Prostate gland (tissue), 2 donors: ENCODE results near the gene ISOC1. TPM values are rescaled to one million over a fixed set of nuclear protein-coding genes. Genes with fewer than 3 reads are reported as not detected.

Experiments
- DNase-seq: peaks from one replicate; pipeline ENCODE4 v3.0.0-alpha.2; 2019; ENCODE audit warnings: low spot score
- H3K27ac ChIP-seq, 2 donors: fragments of 200-600 bp; sonication (generic); 2 replicates each; pipeline ENCODE4 v1.5.1; 2017 to 2019
- H3K27me3 ChIP-seq: fragments of 200-600 bp; sonication (generic); replicated peaks from 2 replicates; pipeline ENCODE4 v1.5.1; 2019; ENCODE audit not compliant: insufficient read depth
- H3K36me3 ChIP-seq, 2 donors: fragments of 200-600 bp; sonication (generic); 1 replicate in 1 of 2; 2 replicates in 1 of 2; pipeline versions ENCODE4 v1.5.1 to v1.8.1; 2017 to 2019
- H3K4me1 ChIP-seq: fragments of 200-600 bp; sonication (generic); replicated peaks from 2 replicates; pipeline ENCODE4 v1.5.1; 2019
- H3K4me3 ChIP-seq, 2 donors: fragments of 200-600 bp; sonication (generic); 2 replicates each; pipeline ENCODE4 v1.5.1; 2017 to 2019
- H3K9me3 ChIP-seq: fragments of 200-600 bp; sonication (generic); 2 replicates; pipeline ENCODE4 v1.5.1; 2017
- POLR2A ChIP-seq: fragments of 450-650 bp; IDR thresholded peaks from one replicate; pipeline ENCODE4 v1.6.1; 2016; ENCODE audit warnings: antibody characterized with exemption, mild to moderate bottlenecking
- POLR2AphosphoS5 ChIP-seq: sonication (generic); formaldehyde crosslinking; IDR thresholded peaks from one replicate; pipeline ENCODE4 v1.6.1; 2017; ENCODE audit warnings: antibody characterized with exemption
- WGBS: methylation state at CpG from one replicate; pipeline ENCODE4 v1.1.5; 2018; 5-methylcytosine and 5-hydroxymethylcytosine counted together
- intact Hi-C: fragments of 100-400 bp; cut with DNase I; formaldehyde crosslinking; loops from one replicate; pipeline ENCODE4 v1.14.2; 2022
- total RNA-seq, 2 donors: library from RNA; depleted of rRNA; stranded (reverse); fragments of >200 nt; gene quantifications; one replicate each; pipeline ENCODE4 v1.1.0, GENCODE V29; 2016
- TF ChIP-seq, protein P1 (sequence below), 4 experiments: fragments of 200-600 bp in 2 of 4; fragments of 450-650 bp in 2 of 4; sonication (generic) in 2 of 4; IDR thresholded peaks; 1 replicate in 3 of 4; 2 replicates in 1 of 4; pipeline ENCODE4 v1.5.1; 2016 to 2019; ENCODE audit warnings: antibody characterized with exemption in 4 of 4, mild to moderate bottlenecking in 2 of 4, moderate library complexity in 2 of 4

The ISOC1 gene
- total RNA-seq = 10 to 100 TPM; 31.1 to 48.1 TPM

DNA sequence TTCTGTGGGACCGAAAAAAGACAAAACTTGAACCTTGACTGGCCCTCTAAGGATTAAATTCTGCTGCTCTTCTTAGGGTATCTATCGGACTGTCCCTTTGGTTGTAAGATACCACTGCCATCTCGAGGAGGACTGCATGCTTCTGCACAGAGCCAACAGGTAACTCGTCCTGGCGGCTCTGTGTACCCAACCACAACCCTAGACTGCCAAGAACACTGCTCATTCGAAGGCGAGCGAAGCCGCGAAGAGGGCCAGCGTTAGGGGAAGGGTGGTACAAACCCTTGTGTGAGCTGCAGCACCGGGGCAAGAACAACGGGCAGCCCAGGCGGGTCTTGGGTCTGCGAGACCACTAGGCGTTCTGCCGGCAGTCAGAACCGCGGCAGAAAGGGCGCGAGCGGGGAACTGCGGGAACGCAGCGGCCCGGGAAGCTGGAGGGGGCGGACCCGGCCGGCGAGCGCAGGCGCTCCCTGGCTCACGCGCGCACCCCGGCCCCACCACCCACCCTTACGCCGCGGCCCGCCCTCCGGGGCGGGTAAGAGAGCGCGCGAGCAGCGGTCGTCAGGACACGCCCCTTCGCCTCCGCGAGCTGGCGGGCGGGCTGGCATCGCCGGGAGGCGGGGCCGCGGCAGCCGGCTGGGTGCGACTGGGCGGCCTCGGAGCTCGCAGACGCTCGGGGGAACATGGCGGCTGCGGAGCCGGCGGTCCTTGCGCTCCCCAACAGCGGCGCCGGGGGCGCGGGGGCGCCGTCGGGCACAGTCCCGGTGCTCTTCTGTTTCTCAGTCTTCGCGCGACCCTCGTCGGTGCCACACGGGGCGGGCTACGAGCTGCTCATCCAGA, at the start of gene ISOC1:
TSS of gene ISOC1 (plus strand) at position 663 of the 837 bp plus-strand sequence. CDS start at position 681, 18 bp downstream.
- H3K4me3 ChIP-seq = peak within 1 kb of the TSS; percentile 80 to 86
- intact Hi-C loops = no loop called here
- no peaks in the 10 kb centered on the region for H3K36me3 ChIP-seq
- TF ChIP-seq POLR2AphosphoS5 = peak; percentile 47
- TF ChIP-seq, protein P1, sequence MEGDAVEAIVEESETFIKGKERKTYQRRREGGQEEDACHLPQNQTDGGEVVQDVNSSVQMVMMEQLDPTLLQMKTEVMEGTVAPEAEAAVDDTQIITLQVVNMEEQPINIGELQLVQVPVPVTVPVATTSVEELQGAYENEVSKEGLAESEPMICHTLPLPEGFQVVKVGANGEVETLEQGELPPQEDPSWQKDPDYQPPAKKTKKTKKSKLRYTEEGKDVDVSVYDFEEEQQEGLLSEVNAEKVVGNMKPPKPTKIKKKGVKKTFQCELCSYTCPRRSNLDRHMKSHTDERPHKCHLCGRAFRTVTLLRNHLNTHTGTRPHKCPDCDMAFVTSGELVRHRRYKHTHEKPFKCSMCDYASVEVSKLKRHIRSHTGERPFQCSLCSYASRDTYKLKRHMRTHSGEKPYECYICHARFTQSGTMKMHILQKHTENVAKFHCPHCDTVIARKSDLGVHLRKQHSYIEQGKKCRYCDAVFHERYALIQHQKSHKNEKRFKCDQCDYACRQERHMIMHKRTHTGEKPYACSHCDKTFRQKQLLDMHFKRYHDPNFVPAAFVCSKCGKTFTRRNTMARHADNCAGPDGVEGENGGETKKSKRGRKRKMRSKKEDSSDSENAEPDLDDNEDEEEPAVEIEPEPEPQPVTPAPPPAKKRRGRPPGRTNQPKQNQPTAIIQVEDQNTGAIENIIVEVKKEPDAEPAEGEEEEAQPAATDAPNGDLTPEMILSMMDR (IDR thresholded peaks at IDR 0.05) = peak in 1 of 4 experiments; percentile 37
- TF ChIP-seq POLR2A = peak; percentile 90
- WGBS = under 1% methylated on average over 60 of the region's 87 CpGs
- peak; percentile 91 for DNase-seq
- H3K4me1 ChIP-seq = no peaks in the 10 kb centered on the region
- no peaks in the 10 kb centered on the region for H3K9me3 ChIP-seq
- H3K27me3 ChIP-seq = no peaks in the 10 kb centered on the region
- H3K27ac ChIP-seq = peak within 1 kb of the TSS; percentile 88 to 89

DNA sequence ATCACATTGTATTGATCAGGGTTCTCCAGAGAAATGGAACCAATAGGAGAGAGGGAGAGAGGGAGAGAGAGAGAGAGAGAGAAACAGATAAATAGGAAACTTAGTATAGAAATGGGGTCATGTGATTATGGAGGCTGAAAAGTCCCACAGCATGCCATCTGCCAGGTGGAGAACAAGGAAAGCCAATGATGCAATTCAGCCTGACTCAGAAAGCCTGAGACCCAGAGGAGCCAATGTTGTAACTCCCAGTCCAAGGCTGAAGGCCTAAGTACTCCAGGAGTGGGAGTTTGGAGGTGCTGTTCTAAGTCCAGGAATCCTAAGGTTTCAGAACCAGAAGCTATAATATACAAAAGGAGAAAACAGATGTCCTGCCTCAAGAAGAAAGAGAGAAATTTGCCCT, 48.4 kb upstream of the ISOC1 start:
- H3K27ac ChIP-seq = no peak overlapping the region
- H3K4me3 ChIP-seq = no peak overlapping the region
- no peaks in the 10 kb centered on the region for H3K27me3 ChIP-seq
- intact Hi-C loops = no loop called here
- DNase-seq = no peak
- H3K36me3 ChIP-seq = no peaks in the 10 kb centered on the region
- H3K4me1 ChIP-seq = no peaks in the 10 kb centered on the region
- no peak for TF ChIP-seq POLR2A
- no peak for TF ChIP-seq POLR2AphosphoS5
- no peaks in the 10 kb centered on the region for H3K9me3 ChIP-seq

DNA sequence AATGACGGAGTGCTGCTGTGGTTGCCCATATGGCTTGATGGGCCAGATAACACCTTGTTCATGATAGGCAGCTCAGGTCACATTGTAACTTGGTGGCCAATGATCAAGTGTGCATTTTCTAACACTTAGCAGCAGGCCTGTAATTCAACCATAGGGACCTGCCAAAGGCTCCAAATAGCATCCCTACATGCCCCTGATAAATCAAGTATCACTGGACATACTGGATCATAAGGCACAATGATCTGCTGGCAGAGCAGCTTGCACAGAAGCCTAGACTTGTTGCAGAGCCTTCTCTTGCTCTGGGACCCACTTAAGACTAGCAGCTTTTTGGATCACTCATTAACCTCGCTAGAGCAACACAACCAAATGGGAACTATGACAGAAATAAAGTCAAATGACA, 46.0 kb upstream of the ISOC1 start:
- no peak overlapping the region for H3K27ac ChIP-seq
- no peaks in the 10 kb centered on the region for H3K9me3 ChIP-seq
- 43% methylated on average over 2 of the region's 2 CpGs for WGBS
- no peak for DNase-seq
- TF ChIP-seq, protein P1 (IDR thresholded peaks at IDR 0.05) = no peak
- H3K4me1 ChIP-seq = no peaks in the 10 kb centered on the region
- intact Hi-C loops = no loop called here
- no peaks in the 10 kb centered on the region for H3K36me3 ChIP-seq
- H3K4me3 ChIP-seq = no peak overlapping the region
- no peaks in the 10 kb centered on the region for H3K27me3 ChIP-seq

DNA sequence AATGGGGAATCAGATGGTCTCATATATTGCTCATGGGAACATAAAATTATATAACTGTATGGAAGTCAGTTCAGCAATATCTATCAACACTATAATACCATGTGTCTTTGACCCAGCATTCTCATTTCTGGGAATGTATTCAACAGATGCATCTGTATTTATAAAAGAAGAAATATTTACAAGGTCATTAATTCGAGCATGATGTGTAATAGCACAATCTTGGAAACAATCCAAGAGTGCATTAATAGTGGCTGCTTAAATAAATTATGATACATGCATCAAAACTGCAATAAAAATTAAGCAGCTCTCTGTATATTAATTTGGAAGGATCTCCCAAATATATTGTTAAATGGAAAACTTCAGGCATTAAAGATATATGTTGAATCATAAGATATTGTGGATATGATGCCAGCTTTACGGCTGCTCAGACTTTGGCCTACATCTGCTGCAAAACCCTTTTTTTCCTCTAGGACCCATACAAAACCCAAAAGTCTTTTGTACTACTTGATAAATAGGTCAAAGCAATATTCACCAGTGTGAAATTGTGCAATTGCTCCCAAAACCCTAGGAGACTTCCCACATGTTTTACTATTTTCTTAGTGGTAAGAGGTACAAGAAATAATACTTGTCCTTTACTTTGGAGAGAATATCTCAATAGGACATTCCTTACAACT, 45.3 kb upstream of the ISOC1 start:
- H3K9me3 ChIP-seq = no peaks in the 10 kb centered on the region
- H3K4me1 ChIP-seq = no peaks in the 10 kb centered on the region
- no peak overlapping the region for H3K4me3 ChIP-seq
- TF ChIP-seq, protein P1 (IDR thresholded peaks at IDR 0.05) = no peak
- TF ChIP-seq POLR2AphosphoS5 (no peak), POLR2A (no peak)
- WGBS = 40% methylated on average over 2 of the region's 2 CpGs
- intact Hi-C loops = no loop called here
- H3K36me3 ChIP-seq = no peaks in the 10 kb centered on the region
- H3K27me3 ChIP-seq = no peaks in the 10 kb centered on the region
- DNase-seq = no peak
- H3K27ac ChIP-seq = no peak overlapping the region

DNA sequence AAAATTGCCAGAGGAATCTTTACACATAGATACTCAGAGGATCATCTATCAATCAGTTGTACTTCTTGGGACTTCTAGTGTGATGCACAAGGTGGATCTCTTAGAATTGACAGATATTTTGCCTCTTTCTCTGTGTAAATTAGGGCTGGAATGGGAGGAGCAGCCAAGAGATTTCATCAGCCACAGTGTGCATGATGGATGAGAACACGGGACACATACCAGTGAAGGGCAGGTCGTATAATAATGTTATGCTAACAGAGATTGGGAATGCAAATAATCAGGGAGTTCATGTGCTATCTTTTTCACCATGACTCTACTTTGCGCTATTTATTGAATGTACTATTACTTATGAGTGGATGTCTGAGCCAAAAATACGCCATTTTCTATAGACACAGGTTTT, 43.3 kb upstream of the ISOC1 start:
- no peak overlapping the region for H3K27ac ChIP-seq
- no peak overlapping the region for H3K4me3 ChIP-seq
- intact Hi-C loops = no loop called here
- TF ChIP-seq POLR2A (no peak), POLR2AphosphoS5 (no peak)
- TF ChIP-seq, protein P1 (IDR thresholded peaks at IDR 0.05) = no peak
- no peaks in the 10 kb centered on the region for H3K4me1 ChIP-seq
- WGBS = 34% methylated on average over 4 of the region's 4 CpGs
- no peak for DNase-seq
- no peaks in the 10 kb centered on the region for H3K36me3 ChIP-seq
- no peaks in the 10 kb centered on the region for H3K27me3 ChIP-seq
- no peaks in the 10 kb centered on the region for H3K9me3 ChIP-seq
